Uterus (tissue), 2 donors: ENCODE measurements around the gene FAAP20.

Source experiments
- CTCF ChIP-seq, 4 experiments: fragments of 200-600 bp in 2 of 4; fragments of 450-650 bp in 2 of 4; sonication (generic) in 2 of 4; IDR thresholded peaks; one replicate each; pipeline ENCODE4 v1.5.1; 2016 to 2019; ENCODE audit warnings: antibody characterized with exemption in 4 of 4, mild to moderate bottlenecking in 2 of 4, moderate library complexity in 1 of 4
- POLR2A ChIP-seq, 2 donors: fragments of 450-650 bp; IDR thresholded peaks; one replicate each; pipeline ENCODE4 v1.6.1; 2016; ENCODE audit warnings: antibody characterized with exemption in 2 of 2, mild to moderate bottlenecking in 1 of 2, moderate library complexity in 1 of 2

- TF ChIP-seq CTCF (IDR thresholded peaks at IDR 0.05) (no peak), POLR2A (IDR thresholded peaks at IDR 0.05) (no peak)
Measured at GRCh38 chr1:2185880-2186855, 8.4 kb downstream of the FAAP20 start.
